Uterus (tissue), 2 donors: ENCODE measurements around the gene C10orf90.

Experiments
- POLR2A ChIP-seq, 2 donors: fragments of 450-650 bp; IDR thresholded peaks; one replicate each; pipeline ENCODE4 v1.6.1; 2016; ENCODE audit warnings: antibody characterized with exemption in 2 of 2, mild to moderate bottlenecking in 1 of 2, moderate library complexity in 1 of 2
- TF ChIP-seq, protein P1 (sequence below), 4 experiments: fragments of 200-600 bp in 2 of 4; fragments of 450-650 bp in 2 of 4; sonication (generic) in 2 of 4; IDR thresholded peaks; one replicate each; pipeline ENCODE4 v1.5.1; 2016 to 2019; ENCODE audit warnings: antibody characterized with exemption in 4 of 4, mild to moderate bottlenecking in 2 of 4, moderate library complexity in 1 of 4

DNA sequence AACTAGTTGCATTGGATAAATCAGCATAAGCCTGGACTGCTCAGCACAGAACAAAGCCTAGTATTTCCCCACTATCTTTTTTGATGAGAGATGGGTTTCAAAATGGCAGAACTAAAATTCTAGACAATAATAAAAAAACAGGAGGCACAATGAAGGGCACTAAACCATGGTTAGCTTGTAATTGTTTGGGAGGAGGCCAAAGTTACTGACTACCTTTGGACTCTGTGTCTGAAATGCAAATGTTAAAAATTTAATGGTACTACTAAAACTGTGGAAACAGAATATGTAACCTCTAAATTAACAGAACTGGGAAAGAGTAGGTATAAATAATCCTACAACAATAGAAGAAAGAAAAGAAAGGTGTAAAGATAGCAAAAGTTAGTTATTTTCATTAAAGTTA lies 295.2 kb downstream of the C10orf90 start:
- TF ChIP-seq, protein P1, sequence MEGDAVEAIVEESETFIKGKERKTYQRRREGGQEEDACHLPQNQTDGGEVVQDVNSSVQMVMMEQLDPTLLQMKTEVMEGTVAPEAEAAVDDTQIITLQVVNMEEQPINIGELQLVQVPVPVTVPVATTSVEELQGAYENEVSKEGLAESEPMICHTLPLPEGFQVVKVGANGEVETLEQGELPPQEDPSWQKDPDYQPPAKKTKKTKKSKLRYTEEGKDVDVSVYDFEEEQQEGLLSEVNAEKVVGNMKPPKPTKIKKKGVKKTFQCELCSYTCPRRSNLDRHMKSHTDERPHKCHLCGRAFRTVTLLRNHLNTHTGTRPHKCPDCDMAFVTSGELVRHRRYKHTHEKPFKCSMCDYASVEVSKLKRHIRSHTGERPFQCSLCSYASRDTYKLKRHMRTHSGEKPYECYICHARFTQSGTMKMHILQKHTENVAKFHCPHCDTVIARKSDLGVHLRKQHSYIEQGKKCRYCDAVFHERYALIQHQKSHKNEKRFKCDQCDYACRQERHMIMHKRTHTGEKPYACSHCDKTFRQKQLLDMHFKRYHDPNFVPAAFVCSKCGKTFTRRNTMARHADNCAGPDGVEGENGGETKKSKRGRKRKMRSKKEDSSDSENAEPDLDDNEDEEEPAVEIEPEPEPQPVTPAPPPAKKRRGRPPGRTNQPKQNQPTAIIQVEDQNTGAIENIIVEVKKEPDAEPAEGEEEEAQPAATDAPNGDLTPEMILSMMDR (IDR thresholded peaks at IDR 0.05): no peak
- no peak for TF ChIP-seq POLR2A (IDR thresholded peaks at IDR 0.05)
